K562 (cell line): Measurements from ENCODE around the gene CERS2. TPM values are rescaled to one million over a fixed set of nuclear protein-coding genes. Genes with fewer than 3 reads are reported as not detected.

ENCODE experiments used
- ATAC-seq: fragments of 200-7000 bp; cut with Tn5 transposase; 3 replicates; pipeline ENCODE4 v1.9.1; 2020; ENCODE audit warnings: moderate library complexity
- BruUV-seq: library from RNA; stranded (reverse); fragments of 400-500 nt; replicated peaks from 2 replicates; lab custom pipeline; 2021; lab: Mats Ljungman, UMichigan
- CTCF ChIA-PET: fragments of 300-600 bp; formaldehyde crosslinking; extraction: SDS; loops from one replicate; lab custom pipeline; 2021; ENCODE audit warnings: low intra/inter-chr PET ratio; lab: Yijun Ruan, JAX
- POLR2A ChIA-PET: fragments of 300-600, 350-650 bp; sonication (Branson Sonifier 250); formaldehyde crosslinking; extraction: SDS; loops from one replicate; lab custom pipeline; 2021; ENCODE audit warnings: antibody characterized with exemption, inconsistent platforms; lab: Yijun Ruan, JAX
- DNase-seq, 4 experiments: peaks; one replicate each; pipeline versions ENCODE4 v3.0.0 to v3.0.0-alpha.2; 2011 to 2018; ENCODE audit warnings: low spot score in 3 of 4, mixed read lengths in 3 of 4; ENCODE audit errors: extremely low read depth in 1 of 4
- FAIRE-seq: peaks from 2 replicates; lab custom pipeline; 2011; peaks lifted over from hg19 to GRCh38; lab: Jason Lieb, UNC
- H2AFZ ChIP-seq: 2 replicates; pipeline ENCODE4 v1.6.0; 2011; ENCODE audit warnings: low read depth, low read length, control low read depth, inconsistent platforms
- H3K27ac ChIP-seq: fragments of 200-600 bp; 3 replicates; pipeline ENCODE4 v1.8.0; 2011; ENCODE audit warnings: low read depth, mild to moderate bottlenecking, control low read depth, inconsistent platforms, low read length, moderate library complexity, mixed read lengths; ENCODE audit errors: extremely low read depth
- H3K27me3 ChIP-seq, 2 experiments: fragments of 300-600 bp in 1 of 2; 2 replicates in 1 of 2; 3 replicates in 1 of 2; pipeline versions ENCODE4 v1.6.0 to v1.8.0; 2011; ENCODE audit warnings: inconsistent platforms in 2 of 2, low read length in 2 of 2, mild to moderate bottlenecking in 1 of 2, mixed read lengths in 1 of 2, moderate library complexity in 1 of 2; ENCODE audit not compliant: control insufficient read depth in 2 of 2, insufficient read depth in 2 of 2
- H3K36me3 ChIP-seq: fragments of 300-600 bp; 3 replicates; pipeline ENCODE4 v1.8.0; 2011; ENCODE audit warnings: mild to moderate bottlenecking, low read length, inconsistent platforms; ENCODE audit not compliant: control insufficient read depth, insufficient read depth
- H3K4me1 ChIP-seq, 2 experiments: fragments of 200-600 bp in 1 of 2; replicated peaks in 1 of 2; 2 replicates in 1 of 2; 3 replicates in 1 of 2; pipeline versions ENCODE4 v1.5.1 to v1.8.0; 2011; ENCODE audit warnings: inconsistent platforms in 2 of 2, low read length in 2 of 2, mild to moderate bottlenecking in 1 of 2, mixed read lengths in 1 of 2, moderate library complexity in 1 of 2; ENCODE audit not compliant: control insufficient read depth in 2 of 2, insufficient read depth in 2 of 2
- H3K4me2 ChIP-seq: 2 replicates; pipeline ENCODE4 v1.6.1; 2011; ENCODE audit warnings: low read length, control low read depth, inconsistent platforms, mixed read lengths; ENCODE audit not compliant: insufficient read depth
- H3K4me3 ChIP-seq: fragments of 200-600 bp; sonication (generic), shearing (Covaris generic); 2 replicates; pipeline ENCODE4 v1.5.1; 2016; ENCODE audit warnings: control low read depth, inconsistent platforms
- H3K79me2 ChIP-seq: fragments of 200-600 bp; 3 replicates; pipeline ENCODE4 v1.8.0; 2011; ENCODE audit warnings: low read length, inconsistent platforms; ENCODE audit not compliant: control insufficient read depth, insufficient read depth
- H3K9ac ChIP-seq, 2 experiments: 2 replicates each; pipeline versions ENCODE4 v1.6.0 to v1.6.1; 2011; ENCODE audit warnings: low read depth in 2 of 2, low read length in 2 of 2, control low read depth in 1 of 2, inconsistent platforms in 1 of 2, mild to moderate bottlenecking in 1 of 2, mixed read lengths in 1 of 2; ENCODE audit not compliant: insufficient read depth in 1 of 2
- H3K9me1 ChIP-seq: one replicate; pipeline ENCODE4 v1.6.0; 2011; ENCODE audit warnings: inconsistent platforms, mild to moderate bottlenecking, low read length, moderate library complexity; ENCODE audit not compliant: control insufficient read depth, insufficient read depth
- H3K9me3 ChIP-seq: replicated peaks from 2 replicates; pipeline ENCODE4 v1.5.1; 2011; ENCODE audit warnings: low read depth, low read length, inconsistent platforms; ENCODE audit not compliant: control insufficient read depth, insufficient read depth
- H4K20me1 ChIP-seq: replicated peaks from 2 replicates; pipeline ENCODE4 v1.6.1; 2011; ENCODE audit warnings: low read length, inconsistent platforms, mixed read lengths; ENCODE audit not compliant: control insufficient read depth, insufficient read depth
- BRD4 ChIP-seq: fragments of 200-600 bp; sonication (generic); IDR thresholded peaks from 2 replicates; pipeline ENCODE4 v1.6.1; 2017; ENCODE audit warnings: inconsistent platforms
- BRF1 ChIP-seq: IDR thresholded peaks from 3 replicates; pipeline ENCODE4 v1.6.1; 2011; ENCODE audit warnings: borderline replicate concordance, mild to moderate bottlenecking; ENCODE audit not compliant: insufficient read length; ENCODE audit errors: extremely low read depth
- PML ChIP-seq: IDR thresholded peaks from 2 replicates; pipeline ENCODE4 v1.6.1; 2012; ENCODE audit warnings: low read length, inconsistent platforms
- TAF15 ChIP-seq: fragments of 200-400 bp; formaldehyde crosslinking; IDR thresholded peaks from 2 replicates; pipeline ENCODE4 v1.6.1; 2017; ENCODE audit warnings: mild to moderate bottlenecking, low read depth, low read length, moderate library complexity
- ZBTB7A ChIP-seq: IDR thresholded peaks from 2 replicates; pipeline ENCODE4 v1.6.1; 2011; ENCODE audit warnings: low read depth, mild to moderate bottlenecking, low read length, moderate library complexity, borderline replicate concordance; ENCODE audit not compliant: control insufficient read depth
- WGBS: fragments of 100-300 bp; shearing (Covaris generic); methylation state at CpG from one replicate; pipeline ENCODE4 v1.1.6; 2016; ENCODE audit warnings: low coverage, mixed read lengths; ENCODE audit not compliant: insufficient coverage; ENCODE audit errors: missing lambda C conversion rate; 5-methylcytosine and 5-hydroxymethylcytosine counted together
- in situ Hi-C: fragments of 300-500 bp; cut with MboI; formaldehyde crosslinking; loops from 4 replicates; pipeline ENCODE4 v1.15.0; 2018; ENCODE audit warnings: inconsistent platforms, mixed read lengths
- intact Hi-C: fragments of 100-400 bp; cut with micrococcal nuclease; formaldehyde crosslinking; loops from 2 replicates; pipeline ENCODE4 v1.14.2; 2022
- polyA plus RNA-seq, 8 experiments: library from polyadenylated mRNA; depleted of rRNA in 4 of 8; stranded (reverse) in 5 of 8; unstranded in 3 of 8; fragments of >200 nt; fragmentation: Nextera tagmentation in 2 of 8; fragmentation: Illumina TruSeq in 1 of 8; extraction: Ambion mirVana in 2 of 8; extraction: Trizol in 1 of 8; gene quantifications; 2 replicates each; pipeline versions ENCODE4 v1.2.1 to v1.2.3, GENCODE V29; 2011 to 2014; ENCODE audit warnings: inconsistent platforms in 1 of 8, missing spikeins in 1 of 8
- total RNA-seq, 7 experiments: library from RNA; depleted of rRNA in 6 of 7; stranded (reverse); fragments of >200 nt in 6 of 7; fragmentation: Illumina TruSeq in 2 of 7; extraction: Trizol in 2 of 7; gene quantifications; 2 replicates each; pipeline versions ENCODE4 v1.2.1 to v1.2.3, GENCODE V29; 2011 to 2021; ENCODE audit warnings: low replicate concordance in 1 of 7
- TF ChIP-seq, protein P1 (sequence below), 3 experiments: fragments of 200-800 bp in 1 of 3; sonication (Bioruptor generic) in 1 of 3; sonication (generic) in 1 of 3; formaldehyde crosslinking in 1 of 3; IDR thresholded peaks; 2 replicates each; pipeline versions ENCODE4 v1.6.1 to v1.8.0; 2016 to 2022; ENCODE audit warnings: mild to moderate bottlenecking in 2 of 3, missing compliant biosample characterization in 2 of 3, missing genetic modification characterization in 2 of 3, missing genetic modification reagents in 1 of 3
- TF ChIP-seq, protein P2 (sequence below): sonication (generic); formaldehyde crosslinking; IDR thresholded peaks from 2 replicates; pipeline ENCODE4 v1.8.0; 2022; ENCODE audit warnings: mild to moderate bottlenecking, missing genetic modification reagents

The CERS2 gene
- total and polyA plus RNA-seq, 9 of the 15 experiments (the other 6 are each of a cell fraction or from before 2014, with no cell fraction given) = 23.4 to 295 (median 132) TPM

DNA sequence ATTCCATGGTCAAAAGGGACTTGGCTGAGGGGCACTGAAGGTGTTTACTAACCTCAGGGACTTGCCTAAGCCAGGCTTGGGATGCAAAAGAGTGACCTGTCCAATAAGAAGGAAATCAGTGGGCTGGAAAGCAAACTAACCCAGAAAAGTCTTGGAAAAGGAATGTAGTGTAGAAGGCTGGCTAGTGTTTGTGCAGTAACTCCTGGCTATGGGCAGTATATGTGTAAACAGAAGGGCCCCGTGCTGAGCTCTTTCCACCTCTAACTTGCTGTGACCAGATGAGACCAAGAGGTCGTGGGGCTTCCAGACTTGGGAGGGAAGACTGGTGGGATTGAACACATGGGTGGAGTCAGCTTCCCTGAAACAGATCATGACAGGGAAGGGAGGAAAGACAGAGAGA lies 28.0 kb upstream of the CERS2 start (continued):
- no peak for TF ChIP-seq BRD4
- no peak for TF ChIP-seq BRF1
- TF ChIP-seq ZBTB7A = no peak
- TF ChIP-seq TAF15 = no peak
- TF ChIP-seq, all 486 proteins: peak for 0

DNA sequence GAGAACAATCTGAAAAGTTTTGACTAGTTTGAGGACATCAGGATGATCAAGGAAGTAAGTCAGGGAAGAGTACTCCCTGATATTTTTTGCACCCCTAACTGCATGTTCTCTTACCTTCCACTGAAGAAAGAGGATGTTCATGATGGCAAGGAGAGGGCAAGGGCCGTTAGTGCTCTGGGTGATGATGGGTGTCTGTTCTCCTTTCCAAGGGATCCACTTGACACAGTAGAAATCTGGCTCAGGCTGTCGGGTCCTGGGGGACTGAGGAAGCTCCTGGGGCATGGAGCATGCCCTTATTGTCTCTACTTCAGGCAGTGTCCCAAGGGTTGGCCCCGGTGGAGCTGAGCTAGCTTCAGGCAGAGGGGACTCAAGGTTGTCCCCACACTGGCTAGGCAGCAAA lies 27.4 kb upstream of the CERS2 start:
- intact Hi-C loops (no loop called here), in situ Hi-C loops (no loop called here)
- no peak overlapping the region for H3K4me2 ChIP-seq
- FAIRE-seq (no peak), DNase-seq (no peak), ATAC-seq (no peak)
- WGBS = 47% methylated on average over 3 of the region's 3 CpGs
- no peaks in the 10 kb centered on the region for H3K9me1 ChIP-seq
- H2AFZ ChIP-seq = no peak overlapping the region
- peak overlapping the region; percentile 64; the same call in 1 of the 3 replicates for H3K27ac ChIP-seq
- no peak overlapping the region for H3K4me3 ChIP-seq
- H3K27me3 ChIP-seq = no peaks in the 10 kb centered on the region
- TF ChIP-seq, protein P1, sequence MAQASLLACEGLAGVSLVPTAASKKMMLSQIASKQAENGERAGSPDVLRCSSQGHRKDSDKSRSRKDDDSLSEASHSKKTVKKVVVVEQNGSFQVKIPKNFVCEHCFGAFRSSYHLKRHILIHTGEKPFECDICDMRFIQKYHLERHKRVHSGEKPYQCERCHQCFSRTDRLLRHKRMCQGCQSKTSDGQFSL (CRISPR knock-in tag; IDR thresholded peaks at IDR 0.05) = no peak
- TF ChIP-seq, protein P1 (tag; IDR thresholded peaks at IDR 0.05) = no peak
- TF ChIP-seq PML = no peak
- TF ChIP-seq, protein P2, sequence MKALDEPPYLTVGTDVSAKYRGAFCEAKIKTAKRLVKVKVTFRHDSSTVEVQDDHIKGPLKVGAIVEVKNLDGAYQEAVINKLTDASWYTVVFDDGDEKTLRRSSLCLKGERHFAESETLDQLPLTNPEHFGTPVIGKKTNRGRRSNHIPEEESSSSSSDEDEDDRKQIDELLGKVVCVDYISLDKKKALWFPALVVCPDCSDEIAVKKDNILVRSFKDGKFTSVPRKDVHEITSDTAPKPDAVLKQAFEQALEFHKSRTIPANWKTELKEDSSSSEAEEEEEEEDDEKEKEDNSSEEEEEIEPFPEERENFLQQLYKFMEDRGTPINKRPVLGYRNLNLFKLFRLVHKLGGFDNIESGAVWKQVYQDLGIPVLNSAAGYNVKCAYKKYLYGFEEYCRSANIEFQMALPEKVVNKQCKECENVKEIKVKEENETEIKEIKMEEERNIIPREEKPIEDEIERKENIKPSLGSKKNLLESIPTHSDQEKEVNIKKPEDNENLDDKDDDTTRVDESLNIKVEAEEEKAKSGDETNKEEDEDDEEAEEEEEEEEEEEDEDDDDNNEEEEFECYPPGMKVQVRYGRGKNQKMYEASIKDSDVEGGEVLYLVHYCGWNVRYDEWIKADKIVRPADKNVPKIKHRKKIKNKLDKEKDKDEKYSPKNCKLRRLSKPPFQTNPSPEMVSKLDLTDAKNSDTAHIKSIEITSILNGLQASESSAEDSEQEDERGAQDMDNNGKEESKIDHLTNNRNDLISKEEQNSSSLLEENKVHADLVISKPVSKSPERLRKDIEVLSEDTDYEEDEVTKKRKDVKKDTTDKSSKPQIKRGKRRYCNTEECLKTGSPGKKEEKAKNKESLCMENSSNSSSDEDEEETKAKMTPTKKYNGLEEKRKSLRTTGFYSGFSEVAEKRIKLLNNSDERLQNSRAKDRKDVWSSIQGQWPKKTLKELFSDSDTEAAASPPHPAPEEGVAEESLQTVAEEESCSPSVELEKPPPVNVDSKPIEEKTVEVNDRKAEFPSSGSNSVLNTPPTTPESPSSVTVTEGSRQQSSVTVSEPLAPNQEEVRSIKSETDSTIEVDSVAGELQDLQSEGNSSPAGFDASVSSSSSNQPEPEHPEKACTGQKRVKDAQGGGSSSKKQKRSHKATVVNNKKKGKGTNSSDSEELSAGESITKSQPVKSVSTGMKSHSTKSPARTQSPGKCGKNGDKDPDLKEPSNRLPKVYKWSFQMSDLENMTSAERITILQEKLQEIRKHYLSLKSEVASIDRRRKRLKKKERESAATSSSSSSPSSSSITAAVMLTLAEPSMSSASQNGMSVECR (CRISPR knock-in tag) = 0 out of 2 replicates have a peak, but pooled peaks have one; percentile 7
- H3K9ac ChIP-seq = peak overlapping the region in 1 of 2 experiments; percentile 69; a peak in 1 of 4 replicates
- POLR2A ChIA-PET = interaction anchor here (0.6 to 2.0 kb wide), 9 partner anchors 9 to 613 kb away, joined by 3 to 7 read pairs (median 4); partner anchors contain the start of gene MCL1
- CTCF ChIA-PET = no interaction called here
- no peaks in the 10 kb centered on the region for H3K9me3 ChIP-seq
- H3K36me3 ChIP-seq = peaks cover 7% of the 10 kb centered on the region; the same call in 2 of the 3 replicates
- H3K4me1 ChIP-seq = peaks cover 51 to 58% of the 10 kb centered on the region in 2 experiments
- no peaks in the 10 kb centered on the region for H4K20me1 ChIP-seq
- H3K79me2 ChIP-seq = peaks cover 9% of the 10 kb centered on the region; the same call in 1 of the 3 replicates
- BruUV-seq = no TSS peak
